HG03139 (cell line): ENCODE measurements around the gene FRYL.

Experiments used
- ATAC-seq: cut with Tn5 transposase; IDR thresholded peaks from one replicate; pipeline ENCODE4 v1.9.1; 2021; ENCODE audit not compliant: unreplicated experiment

FRYL gene

DNA sequence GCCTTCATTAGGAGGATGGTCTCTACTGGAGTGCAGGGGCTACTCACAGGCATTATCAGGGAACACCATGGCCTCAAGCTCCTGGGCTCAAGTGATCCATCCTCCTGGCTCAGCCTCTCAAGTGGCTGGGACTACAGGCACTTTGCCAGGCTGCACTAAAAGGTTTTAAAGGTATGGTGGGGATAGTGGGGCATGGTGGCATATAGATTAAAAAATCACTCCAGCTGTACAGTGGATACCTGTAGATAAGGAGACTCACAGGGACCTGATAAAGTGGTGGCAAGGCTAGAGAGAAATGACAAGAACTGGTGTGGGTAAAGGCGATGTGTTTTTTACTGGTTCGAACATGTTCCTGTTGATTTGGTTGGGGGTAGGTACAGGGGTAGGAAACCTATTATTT, 284.1 kb downstream of the FRYL start:
- no peak for ATAC-seq

DNA sequence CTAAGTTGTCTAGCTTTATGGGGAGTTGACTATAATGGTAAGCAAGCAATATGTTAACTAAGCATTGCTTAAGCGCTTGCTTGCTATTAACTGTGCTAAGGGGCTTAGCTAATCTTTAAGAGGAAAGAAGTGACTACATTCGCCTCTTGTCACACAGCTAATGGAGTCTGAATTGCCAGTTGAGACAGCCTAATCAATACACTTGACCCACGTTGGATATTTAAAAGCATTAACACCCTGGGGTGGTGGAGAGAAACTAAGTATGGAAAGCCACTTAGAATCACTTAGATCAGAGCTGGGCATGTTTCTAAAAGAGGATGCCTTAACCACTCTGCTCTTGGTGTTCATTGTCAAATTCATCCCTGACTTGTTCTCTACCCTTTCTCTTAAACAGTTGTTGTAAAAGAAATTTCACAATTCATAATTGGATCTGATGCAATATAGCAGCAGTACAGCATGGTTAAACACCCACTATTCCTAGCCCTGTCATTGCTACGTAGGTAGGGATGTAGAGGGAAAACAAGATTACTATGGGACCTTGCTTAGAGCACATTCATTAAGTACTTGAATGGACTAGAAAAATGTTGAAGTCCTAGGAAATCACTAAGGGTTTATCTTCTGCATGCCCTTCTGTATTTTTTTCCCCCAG, 286.5 kb downstream of the FRYL start:
- no peak for ATAC-seq

DNA sequence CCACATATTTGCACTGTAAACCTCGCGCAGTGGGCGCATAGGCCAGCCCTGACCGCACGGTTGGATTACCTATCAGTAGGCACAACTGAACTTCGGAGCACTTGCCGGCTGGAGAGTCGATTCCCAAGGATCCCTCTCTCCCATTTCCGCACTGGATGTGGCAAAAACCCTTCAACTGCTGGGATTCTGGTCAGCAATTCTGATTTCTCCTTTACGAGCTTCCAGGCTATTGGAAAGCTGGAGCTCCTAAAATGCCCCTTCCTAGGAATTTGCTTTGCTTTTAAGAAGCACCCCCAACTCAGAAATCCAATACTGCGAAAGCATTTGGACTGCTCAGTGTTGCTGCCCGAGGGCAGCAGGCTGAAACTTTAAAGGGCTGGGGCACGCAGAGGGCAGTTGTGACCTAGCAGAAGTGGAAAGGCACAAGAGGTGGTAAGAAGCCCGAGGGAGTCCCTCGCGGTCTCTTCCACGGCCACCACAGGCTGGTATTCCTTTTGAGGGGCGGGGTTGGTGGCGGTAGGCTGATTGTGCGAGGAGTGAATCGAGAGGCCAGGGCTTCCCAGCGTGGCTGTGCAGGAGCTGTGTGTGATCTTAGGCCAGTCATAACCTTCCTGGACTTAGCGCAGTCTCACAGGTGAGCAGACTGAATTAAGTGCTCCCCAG, 288.4 kb downstream of the FRYL start:
- ATAC-seq = no peak

DNA sequence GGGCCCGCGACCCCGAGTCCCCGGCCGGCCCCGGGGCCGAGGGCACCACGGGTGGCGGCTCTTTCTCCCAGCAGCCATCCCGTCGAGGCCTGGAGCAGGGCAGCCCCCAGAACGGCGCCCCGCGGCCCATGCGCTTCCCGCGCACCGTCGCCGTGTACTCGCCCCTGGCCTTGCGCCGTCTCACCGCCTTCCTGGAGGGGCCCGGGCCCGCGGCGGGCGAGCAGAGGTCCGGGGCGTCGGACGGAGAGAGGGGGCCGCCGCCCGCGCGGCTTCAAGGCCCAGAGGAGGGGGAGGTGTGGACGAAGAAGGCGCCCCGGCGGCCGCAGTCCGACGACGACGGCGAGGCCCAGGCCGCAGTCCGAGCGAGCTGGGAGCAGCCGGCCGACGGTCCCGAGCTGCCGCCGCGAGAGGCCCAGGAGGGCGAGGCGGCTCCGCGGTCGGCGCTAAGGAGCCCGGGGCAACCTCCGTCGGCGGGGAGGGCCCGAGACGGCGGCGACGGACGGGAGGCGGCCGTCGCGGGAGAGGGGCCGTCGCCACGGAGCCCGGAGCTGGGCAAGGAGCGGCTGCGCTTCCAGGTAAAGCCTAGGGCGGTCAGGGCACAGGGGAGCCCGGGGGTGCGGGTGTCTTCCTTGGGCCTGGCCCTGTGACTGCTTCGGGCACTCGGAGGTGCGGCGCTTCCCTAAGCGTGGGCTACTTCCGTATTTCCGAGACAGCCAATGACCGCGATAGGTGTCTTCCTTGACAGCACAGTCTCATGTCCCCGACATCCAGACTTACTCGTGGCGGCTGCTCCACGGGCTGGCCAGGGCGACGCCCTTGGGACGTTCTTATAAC, 289.2 kb downstream of the FRYL start:
- no peak for ATAC-seq

DNA sequence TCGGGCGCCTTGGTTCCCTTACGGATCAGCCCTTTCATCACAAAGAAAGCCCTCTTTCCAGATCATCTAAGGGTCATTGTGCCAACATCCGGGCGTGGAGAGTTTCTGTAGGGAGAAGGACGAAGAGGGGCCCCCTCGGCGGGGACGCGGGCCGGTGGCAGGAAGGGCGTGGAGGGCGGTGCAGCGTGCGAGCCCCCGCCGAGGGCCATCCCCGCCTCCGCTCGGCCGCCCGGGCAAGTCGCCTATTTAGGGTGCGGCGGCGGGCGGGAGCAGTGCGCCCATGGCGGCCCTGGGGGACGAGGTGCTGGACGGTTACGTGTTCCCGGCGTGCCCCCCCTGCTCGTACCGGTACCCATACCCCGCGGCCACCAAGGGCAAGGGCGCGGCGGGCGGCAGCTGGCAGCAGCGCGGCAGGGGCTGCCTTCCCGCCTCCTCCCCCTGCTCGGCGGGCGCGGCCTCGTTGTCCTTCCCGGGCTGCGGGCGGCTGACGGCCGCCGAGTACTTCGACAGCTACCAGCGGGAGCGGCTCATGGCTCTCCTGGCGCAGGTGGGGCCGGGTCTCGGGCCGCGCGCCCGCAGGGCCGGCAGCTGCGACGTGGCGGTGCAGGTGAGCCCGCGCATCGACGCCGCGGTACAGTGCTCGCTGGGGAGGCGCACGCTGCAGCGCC, 289.9 kb downstream of the FRYL start, which contains the start of gene ZAR1:
TSS of gene ZAR1 (plus strand) at position 241 of the 668 bp plus-strand sequence. CDS start at position 281, 40 bp downstream.
- no peak for ATAC-seq

DNA sequence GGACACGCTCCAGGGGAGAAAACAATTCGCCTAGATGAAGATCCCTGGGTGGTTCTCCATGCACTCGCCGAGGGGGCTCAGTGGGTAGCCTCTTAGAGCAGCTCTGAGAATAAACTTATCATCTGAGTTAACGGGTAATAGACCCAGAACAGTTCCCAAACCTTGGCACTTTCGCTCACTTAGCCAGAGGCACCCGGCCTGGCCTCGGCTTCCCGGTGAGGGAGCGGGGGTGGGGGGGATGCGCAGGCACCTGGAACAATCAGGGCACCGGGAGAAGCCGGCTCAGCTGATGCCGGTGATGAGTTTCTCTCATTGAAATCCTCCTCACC, 290.4 kb downstream of the FRYL start:
- ATAC-seq = no peak

DNA sequence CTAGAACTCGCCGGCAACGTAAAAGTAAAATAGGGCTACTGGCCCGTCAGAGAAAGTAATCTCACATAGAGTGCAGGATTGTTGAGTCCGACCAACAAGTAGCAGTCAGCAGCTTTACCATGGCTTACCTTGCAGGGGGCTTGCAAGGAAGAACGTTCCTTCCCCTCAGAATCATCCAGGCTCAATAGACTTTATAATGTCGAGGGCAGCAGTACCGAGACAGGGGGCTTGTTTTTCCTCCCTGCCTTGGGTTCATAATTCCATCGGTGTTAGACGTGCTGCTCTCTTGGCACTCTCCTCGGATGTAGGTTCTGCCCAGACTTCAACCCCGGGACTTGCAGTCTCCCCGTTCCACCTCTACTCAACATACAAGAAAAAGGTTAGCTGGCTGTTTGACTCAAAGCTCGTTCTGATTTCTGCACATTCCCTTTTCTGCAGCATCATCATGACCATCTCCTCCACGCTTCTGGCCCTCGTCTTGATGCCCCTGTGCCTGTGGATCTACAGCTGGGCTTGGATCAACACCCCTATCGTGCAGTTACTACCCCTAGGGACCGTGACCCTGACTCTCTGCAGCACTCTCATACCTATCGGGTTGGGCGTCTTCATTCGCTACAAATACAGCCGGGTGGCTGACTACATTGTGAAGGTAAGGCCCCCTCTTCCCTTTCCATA, 295.4 kb downstream of the FRYL start:
- ATAC-seq = no peak

DNA sequence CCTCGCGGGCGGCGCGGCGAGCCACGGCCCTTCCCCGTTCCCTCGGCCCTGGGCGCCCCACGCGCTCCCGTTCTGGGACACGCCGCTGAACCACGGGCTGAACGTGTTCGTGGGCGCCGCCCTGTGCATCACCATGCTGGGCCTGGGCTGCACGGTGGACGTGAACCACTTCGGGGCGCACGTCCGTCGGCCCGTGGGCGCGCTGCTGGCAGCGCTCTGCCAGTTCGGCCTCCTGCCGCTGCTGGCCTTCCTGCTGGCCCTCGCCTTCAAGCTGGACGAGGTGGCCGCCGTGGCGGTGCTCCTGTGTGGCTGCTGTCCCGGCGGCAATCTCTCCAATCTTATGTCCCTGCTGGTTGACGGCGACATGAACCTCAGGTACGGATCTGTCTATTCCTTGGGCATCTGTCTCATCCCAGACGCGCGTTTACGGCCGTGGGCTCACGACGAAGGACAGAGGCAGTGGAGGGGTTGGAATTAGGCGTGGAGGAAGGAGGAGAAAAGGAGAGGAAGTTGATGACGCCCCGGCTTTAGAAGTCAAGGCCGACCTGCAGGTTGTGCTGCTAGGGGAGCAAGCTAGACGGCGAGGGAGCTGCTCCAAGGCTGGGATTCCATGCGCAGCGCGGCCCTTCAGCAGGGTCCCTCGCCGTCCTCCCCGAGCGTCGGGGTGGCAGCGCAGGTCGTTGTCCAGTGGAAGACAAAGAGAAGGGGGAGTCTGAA, 296.1 kb downstream of the FRYL start:
- no peak for ATAC-seq

DNA sequence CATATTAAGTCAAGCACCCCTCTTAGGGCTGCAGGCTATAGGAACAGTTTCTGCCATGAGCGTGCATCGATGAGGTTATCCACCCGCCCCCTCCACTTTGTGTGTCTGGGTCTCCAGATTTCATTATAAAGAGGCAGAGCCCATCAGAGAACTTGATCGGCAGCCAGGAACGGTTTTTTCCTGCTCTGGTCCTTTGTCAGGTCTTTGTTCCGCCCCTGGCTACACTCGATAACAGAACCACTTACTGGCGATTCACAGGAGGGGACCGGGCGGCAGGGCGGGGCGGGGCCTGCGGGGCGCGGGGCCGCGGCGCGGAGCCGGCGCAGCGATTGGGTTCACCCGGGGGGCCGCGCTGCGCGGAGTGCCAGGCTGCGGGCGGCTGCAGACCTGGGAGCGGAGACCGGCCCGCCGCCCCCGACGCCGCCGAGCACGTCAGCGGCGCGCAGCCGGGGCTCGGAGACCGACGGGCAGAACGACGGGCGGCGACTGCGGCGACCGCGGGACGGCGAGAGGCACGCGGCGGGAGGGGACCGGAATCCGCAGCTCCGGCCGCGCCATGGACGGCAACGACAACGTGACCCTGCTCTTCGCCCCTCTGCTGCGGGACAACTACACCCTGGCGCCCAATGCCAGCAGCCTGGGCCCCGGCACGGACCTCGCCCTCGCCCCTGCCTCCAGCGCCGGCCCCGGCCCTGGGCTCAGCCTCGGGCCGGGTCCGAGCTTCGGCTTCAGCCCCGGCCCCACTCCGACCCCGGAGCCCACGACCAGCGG, 296.9 kb downstream of the FRYL start, which contains the start of gene SLC10A4:
TSS of gene SLC10A4 (plus strand) at position 338 of the 771 bp plus-strand sequence. CDS start at position 557, 219 bp downstream.
- ATAC-seq = no peak

DNA sequence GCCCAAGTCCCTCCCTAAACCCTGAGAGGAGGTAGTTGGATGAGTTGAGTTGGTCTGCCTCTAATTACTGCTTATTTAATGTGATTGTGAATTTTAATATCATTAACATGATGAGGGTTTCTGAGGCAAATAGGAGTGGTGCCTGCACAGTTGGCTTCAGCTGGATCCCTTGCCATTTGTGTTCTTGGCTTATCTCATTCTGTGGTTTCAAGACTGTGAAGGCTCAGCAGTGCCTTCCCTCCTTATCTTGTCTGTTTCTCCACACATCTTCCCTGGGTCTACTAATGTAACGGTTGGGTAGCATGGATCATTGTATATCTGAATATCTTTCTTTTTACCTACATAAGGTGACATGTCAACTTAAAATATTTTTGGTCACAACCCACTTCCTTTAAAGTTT, 298.5 kb downstream of the FRYL start:
- ATAC-seq = no peak

DNA sequence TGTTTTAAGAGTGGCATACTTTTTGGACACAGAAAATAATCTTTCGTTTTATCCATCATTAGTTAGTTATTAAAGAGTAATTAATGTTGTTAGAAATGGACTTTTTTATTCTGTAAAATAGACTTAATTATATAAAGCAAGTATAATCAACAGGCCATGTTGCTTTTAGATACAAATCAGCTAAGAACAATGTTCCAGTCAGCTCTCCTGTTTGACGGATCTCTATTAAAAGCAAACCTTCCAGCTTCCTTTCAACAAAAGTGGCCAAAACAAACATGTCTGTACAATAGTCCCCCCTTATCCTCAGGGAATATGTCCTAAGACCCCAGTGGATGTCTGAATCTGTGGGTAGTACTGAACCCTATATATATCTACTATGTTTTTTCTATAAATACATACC, 301.8 kb downstream of the FRYL start:
- ATAC-seq = no peak

DNA sequence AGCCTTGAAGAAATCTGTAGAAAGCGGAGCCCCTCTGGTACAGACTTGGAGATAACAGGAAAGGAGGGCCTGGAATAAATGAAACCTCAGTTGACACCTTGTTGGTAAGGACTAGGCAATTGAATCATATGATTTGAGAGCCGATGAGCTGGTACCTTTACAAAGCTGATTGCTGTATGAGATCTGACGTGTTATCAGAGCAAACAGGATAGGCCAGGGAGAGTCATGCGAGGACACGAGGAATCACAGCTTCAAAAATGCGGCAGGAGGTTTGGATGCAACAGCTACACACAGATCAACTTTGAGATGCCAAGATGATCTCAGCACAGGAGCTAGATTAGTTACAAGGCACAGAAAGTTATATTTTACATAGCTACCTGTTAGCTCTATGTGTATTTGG, 304.3 kb downstream of the FRYL start:
- no peak for ATAC-seq

DNA sequence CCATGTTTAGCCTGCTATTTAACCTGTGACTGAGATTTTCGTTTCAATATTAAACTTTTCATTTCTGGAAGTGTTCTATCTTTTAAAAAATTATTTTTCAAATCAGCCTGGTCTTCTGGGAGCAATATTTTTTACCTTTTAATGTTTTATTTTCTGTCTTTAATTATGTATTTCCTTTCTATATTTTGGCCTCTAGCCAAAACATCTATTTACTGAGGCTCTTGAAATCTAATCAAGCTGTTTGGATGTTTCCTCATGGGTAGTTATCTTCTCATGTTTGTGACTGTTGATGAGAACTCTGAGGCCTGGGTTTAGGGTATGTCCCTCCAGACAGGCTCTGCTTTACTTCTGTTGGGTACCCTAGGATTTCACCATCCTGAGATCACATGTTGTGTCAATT, 307.3 kb downstream of the FRYL start:
- no peak for ATAC-seq

DNA sequence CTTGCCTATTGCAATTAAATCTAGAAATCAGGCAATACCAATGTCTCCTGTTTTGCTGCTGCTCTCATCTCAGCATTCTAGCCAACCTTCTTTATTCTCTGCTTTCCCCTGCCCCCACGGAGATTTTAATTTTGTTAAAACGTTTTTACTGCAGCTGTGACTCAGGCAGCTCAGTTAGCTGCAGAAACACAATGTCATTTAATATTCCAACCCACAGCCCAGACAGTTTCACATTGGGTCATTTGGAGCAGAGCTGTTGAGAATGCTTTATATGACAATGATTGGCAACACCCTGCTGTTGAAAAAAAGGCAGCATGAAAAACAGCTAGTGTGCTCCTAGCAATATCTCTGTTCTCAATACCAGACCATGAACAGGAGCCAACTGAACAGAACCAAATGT, 309.5 kb downstream of the FRYL start:
- no peak for ATAC-seq

DNA sequence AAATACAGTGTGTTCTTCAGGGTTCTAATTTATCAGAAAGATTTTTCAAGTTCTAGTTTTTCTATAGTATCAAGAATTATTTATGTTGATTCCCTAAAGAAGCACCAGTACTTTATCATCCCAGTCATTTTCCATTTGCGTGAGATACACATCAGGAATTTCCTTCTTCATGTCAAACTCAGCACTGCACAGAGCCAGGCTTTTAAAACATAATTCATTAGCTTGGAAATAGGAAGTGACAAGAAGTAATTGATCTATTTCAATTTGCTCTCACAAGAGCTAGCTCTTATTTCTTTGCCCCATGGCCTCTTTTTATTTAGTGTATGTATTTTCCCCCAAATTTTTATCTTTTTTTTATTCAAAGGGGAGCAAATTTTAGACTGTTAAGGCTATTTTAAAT, 309.9 kb downstream of the FRYL start:
- no peak for ATAC-seq

DNA sequence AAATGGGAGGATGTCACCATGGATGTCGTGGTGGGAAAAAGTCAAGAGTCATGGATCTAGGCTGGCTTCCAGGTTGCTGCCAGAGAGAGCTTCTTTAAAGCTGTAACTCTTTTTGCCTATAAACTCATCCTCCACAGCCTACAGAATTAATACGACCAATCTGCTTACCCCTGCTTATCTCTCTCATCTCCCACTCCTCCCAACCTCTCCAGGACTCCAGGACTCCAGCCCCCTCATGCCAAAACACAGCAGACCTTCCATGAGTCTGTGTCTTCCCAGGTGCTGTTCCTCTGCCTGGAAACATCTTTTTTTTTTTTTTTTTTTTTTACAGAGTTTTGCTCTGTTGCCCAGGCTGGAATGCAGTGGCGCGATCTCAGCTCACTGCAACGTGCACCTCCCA, 312.2 kb downstream of the FRYL start:
- ATAC-seq = no peak

DNA sequence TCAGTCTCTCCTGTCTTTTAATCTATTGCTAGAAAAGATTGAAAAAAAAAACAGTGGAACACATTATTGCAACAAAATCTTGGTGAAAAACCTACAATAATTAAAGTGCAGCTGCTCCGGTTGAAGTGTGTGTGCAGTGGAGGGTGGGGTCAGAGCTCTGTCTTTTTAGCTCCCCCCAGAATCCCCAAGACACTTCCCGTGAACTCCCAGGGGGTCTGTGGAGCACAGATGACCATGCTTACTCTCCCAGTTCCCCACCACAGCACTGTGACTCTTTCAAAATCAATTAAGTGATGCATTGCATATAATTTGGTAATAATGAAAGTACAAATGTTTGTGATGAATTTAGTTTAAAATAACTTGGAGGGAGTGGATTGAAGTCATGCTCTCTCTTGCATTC, 312.6 kb downstream of the FRYL start:
- ATAC-seq = no peak

DNA sequence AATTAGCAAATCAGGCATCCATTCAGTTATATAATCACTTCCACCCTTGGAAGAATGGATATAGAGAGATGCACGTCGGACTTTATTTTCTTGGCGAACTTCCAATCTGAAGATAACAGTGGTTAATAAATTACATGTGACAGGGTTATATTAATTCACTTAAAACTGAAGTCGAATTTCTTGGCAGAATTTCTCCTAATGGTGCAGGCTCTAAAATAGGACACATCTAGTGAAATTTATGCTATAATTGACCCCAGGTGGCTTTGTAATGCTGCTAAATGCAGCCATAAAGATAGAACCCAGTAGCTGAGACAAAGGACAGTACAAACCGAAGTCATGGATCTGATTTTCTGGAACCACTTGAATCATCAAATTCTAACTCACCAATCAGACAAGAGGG, 317.7 kb downstream of the FRYL start:
- no peak for ATAC-seq

DNA sequence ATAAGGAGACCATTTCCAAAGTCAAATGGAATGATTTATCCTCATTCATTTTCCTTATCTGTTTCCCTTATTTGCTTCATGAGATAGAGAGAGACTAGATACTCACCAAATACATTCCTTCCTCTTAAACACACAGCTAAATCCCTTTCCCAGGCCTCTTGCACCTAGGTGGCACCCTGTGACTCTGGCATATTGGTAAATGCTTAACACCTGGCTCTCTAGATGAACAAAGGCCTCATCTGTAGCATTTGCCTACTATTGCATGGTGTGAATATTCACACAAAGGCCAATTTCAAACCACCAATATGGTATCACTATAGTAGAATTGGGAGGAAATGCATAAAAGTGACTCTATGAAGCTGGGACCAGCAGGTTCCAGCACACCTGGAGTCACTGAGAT, 319.1 kb downstream of the FRYL start:
- ATAC-seq = no peak

DNA sequence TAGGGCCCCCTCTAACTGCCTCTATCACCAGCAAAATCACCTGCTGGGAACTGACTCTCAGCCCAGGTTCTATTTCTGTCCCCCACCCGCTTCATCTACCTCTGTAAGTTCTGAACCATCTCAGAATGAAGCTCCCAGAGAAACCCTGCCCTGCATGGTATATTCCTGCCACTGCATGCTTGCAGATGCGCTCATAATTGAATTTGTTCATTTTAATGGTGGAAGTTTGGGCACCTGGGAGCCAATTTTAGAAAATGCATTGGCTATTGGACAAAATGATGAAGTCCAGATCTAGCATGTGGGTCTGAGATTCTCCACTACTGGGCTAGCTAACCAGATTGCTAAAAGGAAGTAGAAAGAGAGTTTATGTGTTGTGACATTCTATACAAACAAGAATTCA, 325.5 kb downstream of the FRYL start:
- no peak for ATAC-seq
